COLO668 (cell line): ENCODE data around the gene GJA3.
"Not testable (repeated sequence)": the region's sequence is repeated elsewhere in the genome, so short reads cannot be mapped to it uniquely, and the experiment has no call there.

ENCODE experiments used
- DNase-seq: peaks from one replicate; lab custom pipeline; 2025; ENCODE audit not compliant: unreplicated experiment; lab: John Stamatoyannopoulos, UW

GJA3 gene

GRCh38 chr13:20182231-20182846 lies 21.5 kb upstream of the GJA3 start:
- peak; percentile 62 for DNase-seq

- DNase-seq, result no peak
Observed at GRCh38 chr13:20181188-20181587, 20.3 kb upstream of the GJA3 start.

DNA sequence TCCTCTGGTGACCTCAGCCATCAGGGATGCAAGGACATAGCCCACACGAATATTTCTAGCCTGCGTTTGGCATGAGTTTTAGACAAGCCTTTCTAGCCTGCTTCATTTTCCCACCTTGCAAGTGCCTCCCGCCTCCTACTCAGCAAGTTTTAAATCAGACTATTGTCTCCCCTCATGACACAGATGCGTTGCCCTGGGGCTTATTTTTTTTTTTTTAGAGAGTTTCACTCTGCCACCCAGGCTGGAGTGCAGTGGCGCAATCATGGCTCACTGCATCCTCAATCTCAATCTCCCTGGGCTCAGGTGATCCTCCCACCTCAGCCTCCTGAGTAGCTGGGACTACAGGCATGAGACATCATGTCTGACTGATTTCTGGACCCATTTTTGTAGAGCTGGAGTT lies 17.3 kb upstream of the GJA3 start:
- DNase-seq, result no peak

DNA sequence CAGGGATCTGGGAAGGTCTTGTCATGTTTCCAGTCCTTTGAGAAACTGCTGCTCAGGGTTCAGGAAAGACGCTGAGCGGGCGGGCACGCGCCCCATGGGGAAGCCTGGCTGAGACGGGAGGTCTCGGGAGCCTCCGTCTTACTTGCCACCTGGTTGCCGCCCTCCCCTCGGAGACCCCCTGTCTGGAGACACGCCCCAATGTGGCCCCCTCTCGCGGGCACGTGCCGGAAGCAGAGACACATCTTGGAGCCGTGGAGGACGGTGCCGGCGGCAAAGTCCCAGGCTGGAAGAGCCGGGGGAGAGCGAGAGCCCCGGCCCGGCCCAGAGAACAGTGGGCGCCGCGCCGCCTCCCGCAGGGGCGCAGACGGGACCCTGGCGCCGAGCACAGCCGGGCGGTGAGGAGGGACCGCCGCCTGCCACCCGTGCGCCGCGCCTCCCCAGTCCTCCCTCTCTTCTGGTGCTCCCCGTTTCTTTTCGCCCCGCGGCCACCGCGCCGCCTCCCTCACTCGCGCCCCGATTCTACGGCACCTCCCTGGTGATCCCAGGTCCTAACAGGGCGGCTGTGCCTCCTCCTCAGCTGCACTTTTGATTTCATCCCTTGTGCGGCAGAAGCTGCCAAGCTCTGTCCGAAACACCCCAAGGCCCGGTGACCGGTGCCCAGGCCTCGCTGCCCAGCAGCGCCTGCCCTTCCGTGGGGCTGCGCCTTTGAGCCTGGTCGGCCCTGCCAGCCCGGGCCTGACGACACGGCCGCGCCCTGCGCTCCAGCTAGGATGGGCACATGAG lies 16.4 kb upstream of the GJA3 start:
- DNase-seq, result no peak

GRCh38 chr13:20175907-20176652 lies 15.2 kb upstream of the GJA3 start:
- DNase-seq, result no peak

- no peak for DNase-seq
Observed at GRCh38 chr13:20175406-20175794, 14.5 kb upstream of the GJA3 start.

GRCh38 chr13:20174656-20175405 lies 14.0 kb upstream of the GJA3 start:
- DNase-seq, result peak; percentile 86

DNA sequence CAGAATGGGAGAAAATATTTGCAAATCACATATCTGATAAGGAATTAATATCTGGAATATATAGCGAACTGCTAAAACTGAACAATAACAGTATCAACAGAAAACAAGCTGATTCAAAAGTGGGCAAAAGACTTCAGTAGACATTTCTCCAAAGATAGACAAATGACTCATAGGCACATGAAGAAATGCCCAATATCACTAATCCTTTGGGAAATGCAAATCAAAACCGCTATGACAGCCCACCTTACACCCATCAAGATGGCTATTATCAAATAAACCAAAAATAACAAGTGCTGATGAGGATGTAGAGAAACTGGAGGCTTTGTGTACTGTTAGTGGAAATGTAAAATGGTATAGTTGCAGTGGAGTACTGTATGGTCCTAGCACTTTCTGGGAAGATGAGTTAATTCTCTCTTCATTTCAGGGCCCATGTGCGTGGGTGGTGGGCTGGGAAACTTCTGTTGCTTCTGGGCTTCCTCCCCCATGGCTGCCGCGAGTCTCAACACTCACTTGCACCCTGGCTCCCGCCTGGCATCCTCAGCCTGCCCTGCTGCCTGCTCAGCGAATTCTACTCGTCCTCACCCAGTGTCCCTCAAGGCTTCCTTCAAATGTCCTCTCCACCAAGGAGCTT lies 12.4 kb upstream of the GJA3 start:
- no peak for DNase-seq

DNA sequence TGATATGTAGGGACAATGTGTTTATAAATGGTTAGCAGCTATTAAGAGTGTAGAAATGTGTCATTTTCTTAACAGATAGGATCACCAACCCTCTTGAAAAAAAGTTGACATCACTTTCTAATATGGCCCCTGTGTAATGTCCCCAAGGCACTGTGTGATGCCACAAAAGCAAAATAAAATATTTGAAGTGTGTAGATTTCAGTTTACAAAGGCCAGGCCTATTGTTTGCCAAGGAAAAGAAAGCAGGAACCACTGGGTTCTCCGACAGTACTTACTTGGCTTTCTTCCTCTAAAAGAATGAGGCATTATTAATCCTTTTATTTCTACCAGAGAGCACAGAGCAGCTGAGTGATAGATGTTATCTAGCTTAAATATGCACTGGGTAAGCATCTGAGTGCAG lies 10.5 kb upstream of the GJA3 start:
- DNase-seq, result no peak

DNA sequence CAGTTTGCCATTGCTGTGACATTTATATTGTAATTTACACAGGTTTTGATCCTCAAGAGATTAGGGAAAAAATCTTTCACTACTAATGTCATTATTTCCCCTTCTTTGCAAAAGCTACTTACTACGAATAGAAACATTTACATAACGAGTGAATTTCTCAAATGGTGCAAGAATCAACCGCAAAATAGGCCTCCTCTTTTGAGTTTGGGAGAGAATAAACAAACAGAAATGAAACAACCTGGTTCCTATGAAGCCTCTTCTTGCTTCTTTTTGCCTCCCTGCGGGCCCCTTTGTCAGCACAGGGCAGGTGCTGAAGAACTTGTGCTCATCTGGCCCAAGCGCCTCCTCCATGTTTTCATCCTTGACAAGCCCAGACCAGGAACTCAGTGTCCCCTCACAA lies 10.1 kb upstream of the GJA3 start:
- DNase-seq, result no peak

DNA sequence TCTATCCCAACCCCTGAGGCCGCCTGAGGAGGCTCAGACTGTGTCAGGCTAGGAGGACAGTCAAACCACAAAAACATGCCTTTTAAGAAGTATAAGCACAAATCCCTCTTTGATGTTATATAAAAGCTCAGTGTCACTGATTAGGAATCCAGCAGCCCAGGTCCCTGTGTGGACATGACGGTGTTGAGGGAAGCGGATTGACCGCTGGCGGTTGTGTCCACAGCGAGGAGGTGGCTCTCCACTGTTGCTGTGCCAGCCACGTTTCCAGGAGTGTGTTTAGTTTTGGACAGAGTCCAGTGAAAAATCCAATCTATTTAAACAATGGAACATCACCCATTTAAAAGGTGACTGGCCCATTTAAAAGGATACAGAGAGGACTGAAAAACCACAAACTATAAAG lies 7.5 kb upstream of the GJA3 start:
- no peak for DNase-seq

- no peak for DNase-seq
Observed at GRCh38 chr13:20165417-20166257, 4.8 kb upstream of the GJA3 start.

DNA sequence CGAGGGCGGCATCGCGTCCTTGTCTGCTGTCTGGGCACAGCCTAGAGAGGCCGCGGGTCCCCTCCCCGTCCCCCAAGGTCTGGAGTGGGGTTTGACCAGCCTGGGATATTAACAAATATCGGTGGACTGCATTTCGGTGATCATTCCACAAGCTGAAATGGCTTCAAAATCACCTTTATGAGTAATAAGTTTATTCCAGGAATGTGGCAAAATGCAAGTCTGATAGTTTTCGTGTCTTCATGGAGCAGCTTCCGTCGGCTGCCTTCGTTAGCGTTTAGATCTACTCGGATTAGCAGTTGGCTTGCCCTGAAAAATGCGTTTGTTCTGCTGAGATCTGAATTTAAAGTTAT lies 1.1 kb upstream of the GJA3 start:
- DNase-seq, result no peak

GRCh38 chr13:20161275-20161950 lies 561 bp upstream of the GJA3 start:
- DNase-seq, result peak; percentile 53

DNA sequence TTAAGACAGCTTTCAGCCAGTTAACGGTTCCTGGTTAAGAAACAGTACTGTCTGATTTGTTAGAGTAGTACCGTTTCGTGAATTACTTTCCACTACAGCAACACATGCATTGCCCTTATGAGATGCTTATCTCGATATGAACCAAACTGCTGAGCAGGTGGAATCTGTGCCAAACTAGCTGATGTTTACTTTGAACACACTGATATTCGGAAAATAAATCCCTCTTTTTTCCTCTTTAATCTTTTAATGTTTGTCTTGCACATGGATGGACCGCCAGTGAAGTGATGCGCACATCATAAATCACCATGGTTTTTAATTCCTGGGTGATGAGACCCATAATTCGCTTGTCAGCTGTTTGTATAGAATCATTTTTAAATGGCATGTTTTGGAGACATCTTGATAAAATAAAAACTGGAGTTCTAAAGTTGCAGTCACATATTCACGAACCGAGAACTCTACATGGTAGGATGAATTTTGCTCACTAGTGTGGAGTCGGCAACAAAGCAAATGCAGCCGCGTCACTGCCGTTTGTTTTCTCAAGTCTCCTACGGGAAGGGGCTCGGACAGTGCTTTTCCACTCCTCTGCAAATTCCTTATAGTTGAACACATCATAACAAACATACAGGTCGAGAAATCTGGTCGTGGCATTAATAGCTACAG lies 1.1 kb downstream of the GJA3 start:
- no peak for DNase-seq

GRCh38 chr13:20157151-20157796 lies 3.6 kb downstream of the GJA3 start:
- no peak for DNase-seq

DNA sequence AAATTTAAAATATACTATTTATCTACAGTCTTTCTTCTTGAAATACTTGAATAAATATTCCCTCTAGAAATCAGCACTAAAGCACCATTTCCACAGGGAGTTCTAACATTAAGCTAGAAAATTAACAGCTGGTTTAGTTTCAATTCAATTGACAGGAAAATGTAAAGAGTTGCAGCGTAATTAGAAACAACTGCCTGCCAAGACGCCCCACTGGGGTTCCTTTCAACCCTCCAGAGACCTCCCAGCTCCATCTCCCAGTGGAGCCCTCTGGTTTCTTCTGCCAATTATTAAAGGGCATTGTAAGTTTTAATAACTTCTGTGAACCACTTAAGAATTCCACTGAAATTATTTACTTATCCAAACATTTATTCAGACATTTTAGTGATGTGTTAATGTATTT lies 4.2 kb downstream of the GJA3 start:
- DNase-seq, result no peak

DNA sequence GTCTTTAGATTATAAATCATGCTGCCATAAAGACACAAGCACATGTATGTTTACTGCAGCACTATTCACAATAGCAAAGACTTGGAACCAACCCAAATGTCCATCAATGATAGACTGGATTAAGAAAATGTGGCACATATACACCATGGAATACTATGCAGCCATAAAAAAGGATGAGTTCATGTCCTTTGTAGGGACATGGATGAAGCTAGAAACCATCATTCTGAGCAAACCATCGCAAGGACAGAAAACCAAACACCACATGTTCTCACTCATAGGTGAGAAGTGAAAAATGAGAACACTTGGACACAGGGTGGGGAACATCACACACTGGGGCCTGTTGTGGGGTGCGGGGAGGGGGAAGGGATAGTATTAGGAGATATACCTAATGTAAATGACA lies 7.6 kb downstream of the GJA3 start:
- DNase-seq, result not testable (repeated sequence)

- DNase-seq, result no peak
Observed at GRCh38 chr13:20151612-20152011, 9.2 kb downstream of the GJA3 start.
